Liver (tissue), 3 donors: Measurements from ENCODE around the gene PNMA8A.

Experiments
- CTCF ChIP-seq: fragments of 150-350 bp; IDR thresholded peaks from 2 replicates; pipeline ENCODE4 v1.5.1; 2017; ENCODE audit warnings: improper control_type of control experiment, low read depth, low read length; ENCODE audit not compliant: missing input control
- EGR1 ChIP-seq, 2 donors: IDR thresholded peaks; 2 replicates each; pipeline ENCODE4 v1.6.1; 2016 to 2018; ENCODE audit warnings: antibody characterized with exemption in 2 of 2, low read depth in 2 of 2
- MAX ChIP-seq: IDR thresholded peaks from 2 replicates; pipeline ENCODE4 v1.6.1; 2016; ENCODE audit warnings: antibody characterized with exemption
- NR2F2 ChIP-seq: IDR thresholded peaks from 2 replicates; pipeline ENCODE4 v1.6.1; 2016; ENCODE audit warnings: antibody characterized with exemption
- TAF1 ChIP-seq: conservative IDR thresholded peaks from 2 replicates; pipeline ENCODE4 v1.6.1; 2016; ENCODE audit warnings: antibody characterized with exemption, mild to moderate bottlenecking
- donor health status: healthy.
- donor health status: healthy.

GRCh38 chr19:46463516-46463915 lies 7.8 kb downstream of the PNMA8A start:
- TF ChIP-seq CTCF = no peak
- TF ChIP-seq MAX = no peak
- no peak for TF ChIP-seq NR2F2
- no peak for TF ChIP-seq EGR1 (IDR thresholded peaks at IDR 0.05; ENCODE audit: low read depth in 2 of 2)
- TF ChIP-seq TAF1 = no peak
